ENCODE results near the gene CYB561A3.

GRCh38 chr11:61406991-61407728 is 45.5 kb upstream of the CYB561A3 start:
- no peak for TF ChIP-seq CTCF (IDR thresholded peaks at IDR 0.05; ENCODE audit: poor library complexity)
- TF ChIP-seq EZH2phosphoT487 (IDR thresholded peaks at IDR 0.05; ENCODE audit: low read depth, severe bottlenecking, unreplicated experiment): no peak
